ENCODE measurements around the gene ADAMTSL3.

Gene ADAMTSL3

GRCh38 chr15:83970295-83970890 is 316.5 kb downstream of the ADAMTSL3 start:
- no peak for DNase-seq (ENCODE audit: low read depth)
- H3K4me3 ChIP-seq (ENCODE audit: low read depth, low read length) = no peak overlapping the region

GRCh38 chr15:83971992-83972391 is 318.1 kb downstream of the ADAMTSL3 start:
- H3K4me3 ChIP-seq (ENCODE audit: low read depth, low read length) = no peak overlapping the region
- TF ChIP-seq CTCF (IDR thresholded peaks at IDR 0.05; ENCODE audit: insufficient read depth, low read depth, low read length, missing control alignments) = no peak
- DNase-seq (ENCODE audit: low read depth) = no peak

More at GRCh38 chr15:83970295-83970890, 316.5 kb downstream of the ADAMTSL3 start:
- TF ChIP-seq CTCF (IDR thresholded peaks at IDR 0.05; ENCODE audit: insufficient read depth, low read depth, low read length, missing control alignments) = no peak

- peak; percentile 55 for TF ChIP-seq CTCF (IDR thresholded peaks at IDR 0.05; ENCODE audit: insufficient read depth, low read depth, low read length, missing control alignments)
- no peak overlapping the region for H3K4me3 ChIP-seq (ENCODE audit: low read depth, low read length)
- peak; percentile 67 for DNase-seq (ENCODE audit: low read depth)
Measured at GRCh38 chr15:83973816-83974215, 319.9 kb downstream of the ADAMTSL3 start.

- TF ChIP-seq CTCF (IDR thresholded peaks at IDR 0.05; ENCODE audit: insufficient read depth, low read depth, low read length, missing control alignments) = no peak
- no peak overlapping the region for H3K4me3 ChIP-seq (ENCODE audit: low read depth, low read length)
- DNase-seq (ENCODE audit: low read depth) = no peak
Measured at GRCh38 chr15:83977992-83978391, 324.1 kb downstream of the ADAMTSL3 start.

GRCh38 chr15:83978588-83978987 is 324.7 kb downstream of the ADAMTSL3 start:
- no peak overlapping the region for H3K4me3 ChIP-seq (ENCODE audit: low read depth, low read length)
- DNase-seq (ENCODE audit: low read depth) = no peak
- no peak for TF ChIP-seq CTCF (IDR thresholded peaks at IDR 0.05; ENCODE audit: insufficient read depth, low read depth, low read length, missing control alignments)

- no peak for TF ChIP-seq CTCF (IDR thresholded peaks at IDR 0.05; ENCODE audit: insufficient read depth, low read depth, low read length, missing control alignments)
- DNase-seq (ENCODE audit: low read depth) = peak; percentile 80
- no peak overlapping the region for H3K4me3 ChIP-seq (ENCODE audit: low read depth, low read length)
Measured at GRCh38 chr15:83980637-83981036, 326.7 kb downstream of the ADAMTSL3 start.

- no peak overlapping the region for H3K4me3 ChIP-seq (ENCODE audit: low read depth, low read length)
- DNase-seq (ENCODE audit: low read depth) = no peak
- TF ChIP-seq CTCF (IDR thresholded peaks at IDR 0.05; ENCODE audit: insufficient read depth, low read depth, low read length, missing control alignments) = no peak
Measured at GRCh38 chr15:83982748-83983147, 328.8 kb downstream of the ADAMTSL3 start.
